H1 (cell line): Measurements from ENCODE around the gene DVL2. TPM values are rescaled to one million over a fixed set of nuclear protein-coding genes. Genes with fewer than 3 reads are reported as not detected.
A peak's percentile ranks its signal among the peaks of the same experiment; 100 is the strongest.

Source experiments
- ASH2L ChIP-seq: fragments of 200-600, 300-600 bp; sonication (generic); IDR thresholded peaks from one replicate; pipeline ENCODE4 v1.7.1; 2017; ENCODE audit warnings: low read length
- EGR1 ChIP-seq: IDR thresholded peaks from 2 replicates; pipeline ENCODE4 v1.6.1; 2011; ENCODE audit warnings: low read depth, low read length, borderline replicate concordance
- EP300 ChIP-seq, 2 experiments: IDR thresholded peaks; 1 replicate in 1 of 2; 2 replicates in 1 of 2; pipeline ENCODE4 v1.6.1; 2011 to 2012; ENCODE audit warnings: low read depth in 2 of 2, low read length in 2 of 2, mild to moderate bottlenecking in 2 of 2, borderline replicate concordance in 1 of 2, inconsistent platforms in 1 of 2, moderate library complexity in 1 of 2
- GTF2F1 ChIP-seq: IDR thresholded peaks from 2 replicates; pipeline ENCODE4 v1.6.1; 2012; ENCODE audit warnings: low read depth, low read length, improper control_type of control experiment, borderline replicate concordance
- JUN ChIP-seq: IDR thresholded peaks from 2 replicates; pipeline ENCODE4 v1.6.1; 2011; ENCODE audit warnings: low read depth, mild to moderate bottlenecking, improper control_type of control experiment, low read length
- KDM4A ChIP-seq: IDR thresholded peaks from one replicate; pipeline ENCODE4 v1.7.1; 2012; ENCODE audit warnings: low read depth, mild to moderate bottlenecking, moderate library complexity, low read length, inconsistent platforms; ENCODE audit not compliant: severe bottlenecking
- POLR2A ChIP-seq, 2 experiments: IDR thresholded peaks; 1 replicate in 1 of 2; 2 replicates in 1 of 2; pipeline ENCODE4 v1.6.1; 2011; ENCODE audit warnings: low read depth in 2 of 2, low read length in 2 of 2, mild to moderate bottlenecking in 2 of 2; ENCODE audit errors: control extremely low read depth in 1 of 2
- POLR2AphosphoS5 ChIP-seq: IDR thresholded peaks from 2 replicates; pipeline ENCODE4 v1.6.1; 2011; ENCODE audit warnings: low read depth, low read length
- POU5F1 ChIP-seq: IDR thresholded peaks from 2 replicates; pipeline ENCODE4 v1.6.1; 2011; ENCODE audit warnings: low read depth, mild to moderate bottlenecking, low read length, moderate library complexity
- RBBP5 ChIP-seq: IDR thresholded peaks from 2 replicates; pipeline ENCODE4 v1.7.1; 2012; ENCODE audit warnings: low read depth, mild to moderate bottlenecking, inconsistent platforms, low read length, moderate library complexity, borderline replicate concordance
- RFX5 ChIP-seq: IDR thresholded peaks from 2 replicates; pipeline ENCODE4 v1.6.1; 2011; ENCODE audit warnings: low read depth, low read length, improper control_type of control experiment, borderline replicate concordance
- RXRA ChIP-seq: IDR thresholded peaks from 2 replicates; pipeline ENCODE4 v1.6.1; 2011; ENCODE audit warnings: low read depth, mild to moderate bottlenecking, low read length, moderate library complexity; ENCODE audit not compliant: insufficient read depth
- SAP30 ChIP-seq: fragments of 300-600 bp; sonication (generic); IDR thresholded peaks from 2 replicates; pipeline ENCODE4 v1.7.1; 2012; ENCODE audit warnings: low read length, moderate library complexity, mild to moderate bottlenecking, inconsistent platforms; ENCODE audit not compliant: insufficient read depth, insufficient replicate concordance
- SP1 ChIP-seq: IDR thresholded peaks from 2 replicates; pipeline ENCODE4 v1.6.1; 2011; ENCODE audit warnings: low read depth, low read length
- SP4 ChIP-seq: IDR thresholded peaks from 2 replicates; pipeline ENCODE4 v1.6.1; 2012; ENCODE audit warnings: low read length, inconsistent platforms
- TAF1 ChIP-seq: IDR thresholded peaks from 2 replicates; pipeline ENCODE4 v1.6.1; 2011; ENCODE audit warnings: mild to moderate bottlenecking, low read depth, low read length
- TCF12 ChIP-seq: IDR thresholded peaks from 2 replicates; pipeline ENCODE4 v1.6.1; 2011; ENCODE audit warnings: low read depth, mild to moderate bottlenecking, low read length
- polyA plus RNA-seq, 7 experiments: library from polyadenylated mRNA; depleted of rRNA in 3 of 7; stranded (reverse) in 5 of 7; unstranded in 2 of 7; fragments of >200 nt in 5 of 7; fragments of 200-250 nt in 2 of 7; gene quantifications; 1 replicate in 5 of 7; 2 replicates in 1 of 7; 4 replicates in 1 of 7; pipeline versions ENCODE4 v1.2.1 to v1.2.3, GENCODE V29; 2011 to 2013; ENCODE audit warnings: missing spikeins in 2 of 7, mixed read lengths in 2 of 7
- total RNA-seq: library from RNA; stranded (reverse); fragmentation: NEBNext Ultra II Directional; extraction: Animal tissue kit (Norgen Biotek cat#: 25700); gene quantifications from 2 replicates; pipeline ENCODE4 v1.2.1, GENCODE V29; 2021
- TF ChIP-seq, protein P1 (sequence below): IDR thresholded peaks from 2 replicates; pipeline ENCODE4 v1.6.1; 2011; ENCODE audit warnings: low read length, improper control_type of control experiment
- TF ChIP-seq, protein P2 (sequence below): IDR thresholded peaks from 2 replicates; pipeline ENCODE4 v1.6.1; 2012; ENCODE audit warnings: inconsistent platforms
- TF ChIP-seq, protein P3 (sequence below): IDR thresholded peaks from 2 replicates; pipeline ENCODE4 v1.6.1; 2011; ENCODE audit warnings: low read depth, mild to moderate bottlenecking, low read length; ENCODE audit not compliant: insufficient read depth
- TF ChIP-seq, protein P4 (sequence below): IDR thresholded peaks from 2 replicates; pipeline ENCODE4 v1.6.1; 2012; ENCODE audit warnings: low read length, inconsistent platforms

DVL2 gene
- total and polyA plus RNA-seq, 2 of the 8 experiments (the other 6 are each of a cell fraction or from before 2014, with no cell fraction given) = 19.0 to 59.6 TPM

DNA sequence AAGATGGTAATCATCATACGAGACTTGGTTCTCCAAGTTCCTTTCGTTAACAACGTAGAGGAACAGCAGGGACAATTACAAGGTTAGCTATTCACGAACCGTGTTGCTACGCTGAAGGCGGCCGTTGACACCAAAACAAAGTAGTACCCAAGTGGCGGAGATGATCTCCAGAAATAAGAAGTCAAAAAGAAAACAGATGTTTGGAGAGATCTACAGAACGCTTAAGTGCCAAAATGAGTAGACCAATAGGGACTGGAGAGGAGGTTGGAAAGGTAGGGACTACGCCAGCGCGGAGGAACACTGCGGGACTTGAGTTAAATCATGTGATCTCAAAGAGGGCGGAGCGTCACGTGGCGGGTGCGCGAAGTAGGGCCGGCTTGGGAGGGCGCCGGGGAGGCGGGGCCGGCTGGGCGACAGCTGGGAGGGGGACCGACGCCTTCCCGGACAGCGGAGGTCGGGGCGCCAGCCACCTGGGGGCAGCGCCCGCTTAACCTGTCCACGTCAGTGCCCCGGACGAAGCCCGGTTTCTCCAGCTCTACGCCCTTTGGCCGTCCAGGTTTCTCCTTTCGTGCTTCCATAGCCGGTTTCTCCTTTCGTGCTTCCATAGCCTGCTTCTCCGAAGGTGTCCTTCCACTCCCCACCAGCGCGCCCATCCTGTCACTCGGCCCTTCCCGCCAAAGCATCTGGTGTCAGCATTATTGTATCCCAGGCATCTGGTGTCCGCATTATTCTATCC is 8.6 kb upstream of the DVL2 start (continued):
- TF ChIP-seq, protein P1, sequence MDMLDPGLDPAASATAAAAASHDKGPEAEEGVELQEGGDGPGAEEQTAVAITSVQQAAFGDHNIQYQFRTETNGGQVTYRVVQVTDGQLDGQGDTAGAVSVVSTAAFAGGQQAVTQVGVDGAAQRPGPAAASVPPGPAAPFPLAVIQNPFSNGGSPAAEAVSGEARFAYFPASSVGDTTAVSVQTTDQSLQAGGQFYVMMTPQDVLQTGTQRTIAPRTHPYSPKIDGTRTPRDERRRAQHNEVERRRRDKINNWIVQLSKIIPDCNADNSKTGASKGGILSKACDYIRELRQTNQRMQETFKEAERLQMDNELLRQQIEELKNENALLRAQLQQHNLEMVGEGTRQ = peak; percentile 99
- TF ChIP-seq SP1 (peak; percentile 89), POLR2AphosphoS5 (peak; percentile 23; the same call in 1 of the 2 replicates), SP4 (peak; percentile 99), RXRA (peak; percentile 51; the same call in 1 of the 2 replicates), TCF12 (peak; percentile 70; the same call in 1 of the 2 replicates), RFX5 (no peak), EGR1 (no peak), POU5F1 (peak; percentile 55; the same call in 1 of the 2 replicates), TAF1 (peak; percentile 66), KDM4A (peak; percentile 25), POLR2A (IDR thresholded peaks at IDR 0.05; ENCODE audit: control extremely low read depth in 1 of 2, low read depth in 2 of 2, low read length in 2 of 2) (peak; percentile 66 to 76; a peak in 2 of 3 replicates), GTF2F1 (no peak), SAP30 (peak; percentile 92), ASH2L (peak; percentile 89), EP300 (IDR thresholded peaks at IDR 0.05; ENCODE audit: borderline replicate concordance in 1 of 2, low read depth in 2 of 2, low read length in 2 of 2) (peak in 1 of 2 experiments; percentile 86; a peak in 1 of 3 replicates), JUN (no peak), RBBP5 (no peak)
- TF ChIP-seq, protein P2, sequence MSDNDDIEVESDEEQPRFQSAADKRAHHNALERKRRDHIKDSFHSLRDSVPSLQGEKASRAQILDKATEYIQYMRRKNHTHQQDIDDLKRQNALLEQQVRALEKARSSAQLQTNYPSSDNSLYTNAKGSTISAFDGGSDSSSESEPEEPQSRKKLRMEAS = peak; percentile 83
- TF ChIP-seq, protein P3, sequence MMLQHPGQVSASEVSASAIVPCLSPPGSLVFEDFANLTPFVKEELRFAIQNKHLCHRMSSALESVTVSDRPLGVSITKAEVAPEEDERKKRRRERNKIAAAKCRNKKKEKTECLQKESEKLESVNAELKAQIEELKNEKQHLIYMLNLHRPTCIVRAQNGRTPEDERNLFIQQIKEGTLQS = peak; percentile 97
- TF ChIP-seq, protein P4, sequence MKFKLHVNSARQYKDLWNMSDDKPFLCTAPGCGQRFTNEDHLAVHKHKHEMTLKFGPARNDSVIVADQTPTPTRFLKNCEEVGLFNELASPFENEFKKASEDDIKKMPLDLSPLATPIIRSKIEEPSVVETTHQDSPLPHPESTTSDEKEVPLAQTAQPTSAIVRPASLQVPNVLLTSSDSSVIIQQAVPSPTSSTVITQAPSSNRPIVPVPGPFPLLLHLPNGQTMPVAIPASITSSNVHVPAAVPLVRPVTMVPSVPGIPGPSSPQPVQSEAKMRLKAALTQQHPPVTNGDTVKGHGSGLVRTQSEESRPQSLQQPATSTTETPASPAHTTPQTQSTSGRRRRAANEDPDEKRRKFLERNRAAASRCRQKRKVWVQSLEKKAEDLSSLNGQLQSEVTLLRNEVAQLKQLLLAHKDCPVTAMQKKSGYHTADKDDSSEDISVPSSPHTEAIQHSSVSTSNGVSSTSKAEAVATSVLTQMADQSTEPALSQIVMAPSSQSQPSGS = peak; percentile 86; the same call in 1 of the 2 replicates
